Measurements from ENCODE around the gene MAML2.

GRCh38 chr11:96275801-96276594 lies 67.0 kb downstream of the MAML2 start:
- TF ChIP-seq CTCF (conservative IDR thresholded peaks at IDR 0.05; ENCODE audit: low read length) (no peak), EZH2phosphoT487 (IDR thresholded peaks at IDR 0.05; ENCODE audit: borderline replicate concordance, low read depth, low read length) (no peak)
